OCI-LY7 (cell line): Measurements from ENCODE around the gene BCAS4. TPM values are rescaled to one million over a fixed set of nuclear protein-coding genes. Genes with fewer than 3 reads are reported as not detected.
"Not testable (repeated sequence)": the region's sequence is repeated elsewhere in the genome, so short reads cannot be mapped to it uniquely, and the experiment has no call there.

Experiments used
- BruUV-seq: library from RNA; stranded (reverse); fragments of 400-500 nt; replicated peaks from 2 replicates; lab custom pipeline; 2021; lab: Mats Ljungman, UMichigan
- CTCF ChIA-PET: fragments of 300-600 bp; sonication (Branson Sonifier 250); formaldehyde crosslinking; loops from one replicate; lab custom pipeline; 2022; ENCODE audit warnings: antibody characterized with exemption; ENCODE audit not compliant: unreplicated experiment; lab: Charles Lee
- POLR2A ChIA-PET: fragments of 300-600 bp; sonication (Branson Sonifier 250); formaldehyde crosslinking; loops from one replicate; lab custom pipeline; 2022; ENCODE audit warnings: antibody characterized with exemption; lab: Charles Lee
- DNase-seq: peaks from one replicate; pipeline ENCODE4 v3.0.0-alpha.2; 2015; ENCODE audit warnings: low spot score
- H2AFZ ChIP-seq: fragments of 200-600 bp; sonication (generic), shearing (Covaris generic); 2 replicates; pipeline ENCODE4 v1.6.1; 2014; ENCODE audit warnings: mild to moderate bottlenecking, antibody characterized with exemption, low read length, moderate library complexity
- H3K27ac ChIP-seq: fragments of 200-600 bp; sonication (generic); 2 replicates; pipeline ENCODE4 v1.5.1; 2014; ENCODE audit warnings: mixed run types, low read depth, mild to moderate bottlenecking, moderate library complexity, low read length, inconsistent platforms; ENCODE audit not compliant: poor library complexity, severe bottlenecking
- H3K36me3 ChIP-seq: fragments of 200-600 bp; sonication (generic); 2 replicates; pipeline ENCODE4 v1.6.1; 2014; ENCODE audit warnings: mild to moderate bottlenecking, antibody characterized with exemption, low read length, moderate library complexity, mixed read lengths; ENCODE audit not compliant: insufficient read depth
- H3K4me1 ChIP-seq: fragments of 200-600 bp; sonication (generic); 2 replicates; pipeline ENCODE4 v1.5.1; 2014; ENCODE audit warnings: mild to moderate bottlenecking, low read length; ENCODE audit not compliant: insufficient read depth, poor library complexity, severe bottlenecking
- H3K4me2 ChIP-seq: fragments of 200-600 bp; sonication (generic); 2 replicates; pipeline ENCODE4 v1.6.1; 2014; ENCODE audit warnings: mild to moderate bottlenecking, low read length
- H3K4me3 ChIP-seq: fragments of 200-600 bp; sonication (generic); 2 replicates; pipeline ENCODE4 v1.5.1; 2014; ENCODE audit warnings: mild to moderate bottlenecking, low read depth, low read length; ENCODE audit not compliant: poor library complexity, severe bottlenecking
- H3K79me2 ChIP-seq: fragments of 200-600 bp; sonication (generic); 2 replicates; pipeline ENCODE4 v1.6.1; 2016; ENCODE audit warnings: low read depth, mild to moderate bottlenecking, low read length, moderate library complexity, mixed read lengths; ENCODE audit not compliant: insufficient read depth
- H3K9me2 ChIP-seq: fragments of 200-600 bp; sonication (generic); 2 replicates; pipeline ENCODE4 v1.6.1; 2016; ENCODE audit warnings: mild to moderate bottlenecking, low read length, mixed read lengths; ENCODE audit not compliant: insufficient read depth
- H3K9me3 ChIP-seq: fragments of 200-600 bp; sonication (generic); 2 replicates; pipeline ENCODE4 v1.6.1; 2014; ENCODE audit warnings: mild to moderate bottlenecking, mixed run types, low read length, mixed read lengths
- H4K20me1 ChIP-seq: fragments of 200-600 bp; sonication (generic); 2 replicates; pipeline ENCODE4 v1.6.1; 2014; ENCODE audit warnings: mild to moderate bottlenecking, antibody characterized with exemption, low read length, moderate library complexity, mixed read lengths; ENCODE audit not compliant: insufficient read depth
- EZH2phosphoT487 ChIP-seq: fragments of 200-600 bp; sonication (generic); IDR thresholded peaks from 2 replicates; pipeline ENCODE4 v1.6.1; 2018; ENCODE audit warnings: low read depth, borderline replicate concordance, mild to moderate bottlenecking, mixed run types, antibody characterized with exemption, low read length, moderate library complexity, mixed read lengths
- intact Hi-C: fragments of 100-400 bp; cut with micrococcal nuclease; formaldehyde crosslinking; loops from one replicate; pipeline ENCODE4 v1.10.0; 2022; ENCODE audit not compliant: unreplicated experiment
- total RNA-seq, 2 experiments: library from RNA; depleted of rRNA in 1 of 2; stranded (reverse); fragments of >200 nt in 1 of 2; shearing (Covaris generic) in 1 of 2; gene quantifications; 2 replicates each; pipeline ENCODE4 v1.2.3, GENCODE V29; 2014 to 2022
- TF ChIP-seq, protein P1 (sequence below): fragments of 200-600 bp; sonication (generic); conservative IDR thresholded peaks from 2 replicates; pipeline ENCODE4 v1.5.1; 2014; ENCODE audit warnings: mild to moderate bottlenecking, antibody characterized with exemption, low read length, moderate library complexity, mixed read lengths

Gene BCAS4
- total RNA-seq, 2 experiments from 2014 or later: 173 to 181 TPM

DNA sequence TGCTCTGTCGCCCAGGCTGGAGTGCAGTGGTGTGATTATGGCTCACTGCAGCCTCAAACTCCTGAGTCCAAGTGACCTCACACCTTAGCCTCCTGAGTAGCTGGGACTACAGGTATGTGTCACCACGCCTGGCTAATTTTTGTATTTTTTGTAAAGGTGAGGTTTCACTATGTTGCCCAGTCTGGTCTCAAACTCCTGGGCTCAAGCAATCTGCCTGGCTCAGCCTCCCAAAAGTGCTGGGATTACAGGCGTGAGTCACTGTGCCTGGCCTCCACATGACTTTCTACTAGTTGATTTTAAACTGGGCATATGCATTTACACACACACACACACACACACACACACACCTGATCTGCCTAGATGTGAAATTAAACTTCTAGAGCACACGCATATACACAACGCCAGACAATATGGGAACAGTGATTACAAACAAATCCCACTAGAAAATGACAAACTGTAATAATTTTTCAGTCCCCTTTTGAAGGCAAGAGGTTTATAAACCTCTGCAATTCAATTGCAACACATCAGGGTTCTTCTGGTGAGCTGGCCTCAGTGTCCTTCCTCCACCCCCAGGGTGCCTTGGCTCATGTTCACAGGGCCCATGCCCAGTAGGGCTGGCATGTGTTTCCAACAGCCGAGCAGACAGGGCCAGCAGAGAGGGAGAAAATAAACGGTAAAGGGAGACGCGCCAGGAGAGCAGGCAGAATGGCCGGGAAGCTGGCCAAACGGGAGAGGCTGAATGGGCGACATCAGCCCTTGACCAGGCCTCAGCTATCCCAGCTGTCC, 32.2 kb upstream of the BCAS4 start:
- Histone ChIP-seq H3K79me2 (peaks cover 15% of the 10 kb centered on the region; the same call in 1 of the 2 replicates), H3K9me3 (no peaks in the 10 kb centered on the region), H3K4me3 (no peak overlapping the region), H2AFZ (no peak overlapping the region), H3K9me2 (no peaks in the 10 kb centered on the region), H3K4me1 (no peaks in the 10 kb centered on the region), H3K27ac (no peak overlapping the region), H3K4me2 (no peak overlapping the region), H4K20me1 (no peaks in the 10 kb centered on the region), H3K36me3 (no peaks in the 10 kb centered on the region)
- intact Hi-C loops: no loop called here
- no peak for DNase-seq
- no peak for TF ChIP-seq EZH2phosphoT487
- TF ChIP-seq, protein P1, sequence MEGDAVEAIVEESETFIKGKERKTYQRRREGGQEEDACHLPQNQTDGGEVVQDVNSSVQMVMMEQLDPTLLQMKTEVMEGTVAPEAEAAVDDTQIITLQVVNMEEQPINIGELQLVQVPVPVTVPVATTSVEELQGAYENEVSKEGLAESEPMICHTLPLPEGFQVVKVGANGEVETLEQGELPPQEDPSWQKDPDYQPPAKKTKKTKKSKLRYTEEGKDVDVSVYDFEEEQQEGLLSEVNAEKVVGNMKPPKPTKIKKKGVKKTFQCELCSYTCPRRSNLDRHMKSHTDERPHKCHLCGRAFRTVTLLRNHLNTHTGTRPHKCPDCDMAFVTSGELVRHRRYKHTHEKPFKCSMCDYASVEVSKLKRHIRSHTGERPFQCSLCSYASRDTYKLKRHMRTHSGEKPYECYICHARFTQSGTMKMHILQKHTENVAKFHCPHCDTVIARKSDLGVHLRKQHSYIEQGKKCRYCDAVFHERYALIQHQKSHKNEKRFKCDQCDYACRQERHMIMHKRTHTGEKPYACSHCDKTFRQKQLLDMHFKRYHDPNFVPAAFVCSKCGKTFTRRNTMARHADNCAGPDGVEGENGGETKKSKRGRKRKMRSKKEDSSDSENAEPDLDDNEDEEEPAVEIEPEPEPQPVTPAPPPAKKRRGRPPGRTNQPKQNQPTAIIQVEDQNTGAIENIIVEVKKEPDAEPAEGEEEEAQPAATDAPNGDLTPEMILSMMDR: no peak
- BruUV-seq: no TSS peak
- CTCF ChIA-PET: no interaction called here
- POLR2A ChIA-PET: interaction anchor here (0.6 kb wide), 1 partner anchor 616 kb away, joined by 3 read pairs; no protein-coding TSS in a partner anchor

DNA sequence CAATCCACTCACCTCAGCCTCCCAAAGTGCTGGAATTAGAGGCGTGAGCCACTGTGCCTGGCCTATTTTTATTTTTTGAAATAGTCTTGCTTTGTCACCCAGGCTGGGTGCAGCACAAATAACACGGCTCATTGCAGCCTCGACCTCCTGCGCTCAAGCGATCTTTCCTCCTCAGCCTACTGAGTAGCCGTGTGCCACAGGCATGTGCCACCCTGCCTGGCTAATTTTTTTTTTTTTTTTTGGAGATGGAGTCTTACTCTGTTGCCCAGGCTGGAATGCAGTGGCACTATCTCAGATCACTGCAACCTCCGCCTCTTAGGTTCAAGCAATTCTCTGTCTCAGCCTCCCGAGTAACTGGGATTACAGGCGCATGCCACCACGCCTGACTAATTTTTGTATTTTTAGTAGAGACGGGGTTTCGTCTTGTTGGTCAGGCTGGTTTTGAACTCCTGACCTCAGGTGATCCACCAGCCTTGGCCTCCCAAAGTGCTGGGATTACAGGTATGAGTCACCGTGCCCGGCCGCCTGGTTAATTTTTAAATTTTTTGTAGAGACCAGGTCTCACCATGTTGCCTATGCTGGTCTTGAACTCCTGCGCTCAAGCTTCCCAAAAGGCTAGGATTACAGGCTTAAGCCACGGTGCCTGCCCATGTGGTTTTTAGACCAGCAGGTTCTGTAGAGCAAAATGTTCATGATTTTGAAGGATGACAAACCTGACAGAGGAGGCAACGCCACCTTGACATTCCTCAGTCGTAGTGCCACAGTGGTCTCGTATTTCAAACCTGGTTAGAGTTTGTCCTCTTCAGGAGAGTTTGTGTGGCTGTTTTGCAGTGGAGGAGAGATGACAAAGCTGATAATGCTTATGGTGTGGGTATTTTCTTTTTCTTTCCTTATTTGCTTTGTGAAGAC, 31.1 kb upstream of the BCAS4 start:
- H3K9me3 ChIP-seq, DNase-seq, H3K36me3 ChIP-seq, CTCF ChIA-PET, BruUV-seq, H3K4me1 ChIP-seq, H2AFZ ChIP-seq, H3K4me2 ChIP-seq, H3K27ac ChIP-seq, H3K4me3 ChIP-seq, H3K9me2 ChIP-seq, intact Hi-C loops, H4K20me1 ChIP-seq: not testable (repeated sequence)
- POLR2A ChIA-PET: interaction anchor here (0.6 kb wide), 1 partner anchor 615 kb away, joined by 3 read pairs; no protein-coding TSS in a partner anchor
- peaks cover 15% of the 10 kb centered on the region; the same call in 1 of the 2 replicates for H3K79me2 ChIP-seq

DNA sequence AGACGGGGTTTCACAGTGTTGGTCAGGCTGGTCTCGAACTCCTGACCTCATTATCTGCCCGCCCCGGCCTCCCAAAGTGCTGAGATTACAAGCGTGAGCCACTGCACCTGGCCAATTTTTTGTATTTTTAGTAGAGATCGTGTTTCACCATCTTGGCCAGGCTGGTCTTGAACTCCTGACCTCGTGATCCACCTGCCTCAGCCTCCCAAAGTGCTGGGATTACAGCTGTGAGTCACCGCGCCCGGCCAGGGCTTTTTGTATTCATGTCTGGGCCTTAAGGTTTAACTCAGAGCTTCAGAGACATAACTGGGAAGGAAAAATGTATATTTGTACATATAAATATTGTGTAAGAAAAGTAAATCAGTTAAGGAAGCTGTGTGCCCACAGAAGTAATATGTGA, 29.6 kb upstream of the BCAS4 start:
- H3K36me3 ChIP-seq, CTCF ChIA-PET, DNase-seq, H3K9me2 ChIP-seq, H4K20me1 ChIP-seq, POLR2A ChIA-PET, H3K4me1 ChIP-seq, BruUV-seq, intact Hi-C loops, H3K4me3 ChIP-seq, H3K9me3 ChIP-seq, H2AFZ ChIP-seq, H3K4me2 ChIP-seq, H3K27ac ChIP-seq: not testable (repeated sequence)
- H3K79me2 ChIP-seq: peaks cover 15% of the 10 kb centered on the region; the same call in 1 of the 2 replicates
